Colonic mucosa (tissue), 4 donors: Measurements from ENCODE around the gene RHBG. TPM values are rescaled to one million over a fixed set of nuclear protein-coding genes. Genes with fewer than 3 reads are reported as not detected.
"Not testable (repeated sequence)": the region's sequence is repeated elsewhere in the genome, so short reads cannot be mapped to it uniquely, and the experiment has no call there.

ENCODE experiments used
- DNase-seq: peaks from one replicate; pipeline ENCODE4 v3.0.0-alpha.2; 2020
- H3K27ac ChIP-seq: fragments of 200-600 bp; one replicate; pipeline ENCODE4 v1.8.0; 2021
- H3K27me3 ChIP-seq: fragments of 200-600 bp; one replicate; pipeline ENCODE4 v1.8.0; 2021
- H3K36me3 ChIP-seq: fragments of 200-600 bp; one replicate; pipeline ENCODE4 v1.8.0; 2021
- H3K4me1 ChIP-seq: fragments of 200-600 bp; one replicate; pipeline ENCODE4 v1.8.0; 2021; ENCODE audit warnings: mild to moderate bottlenecking
- H3K4me3 ChIP-seq: fragments of 200-600 bp; one replicate; pipeline ENCODE4 v1.8.0; 2021
- H3K9ac ChIP-seq, 2 donors: one replicate each; pipeline ENCODE4 v1.7.0; 2013; ENCODE audit warnings: control low read depth in 2 of 2, low read depth in 2 of 2, low read length in 2 of 2
- H3K9me3 ChIP-seq: fragments of 200-600 bp; one replicate; pipeline ENCODE4 v1.8.0; 2021
- CTCF ChIP-seq: fragments of 200-600 bp; IDR thresholded peaks from one replicate; pipeline ENCODE4 v1.8.0; 2022; ENCODE audit warnings: antibody characterized with exemption, mild to moderate bottlenecking
- intact Hi-C: fragments of 100-400 bp; cut with DNase I; formaldehyde crosslinking; loops from one replicate; pipeline ENCODE4 v1.14.1; 2022
- total RNA-seq, 2 donors: library from RNA; stranded (reverse); fragmentation: NEBNext Ultra II Directional in 1 of 2; extraction: Animal tissue kit (Norgen Biotek cat#: 25700) in 1 of 2; gene quantifications; one replicate each; pipeline ENCODE4 v1.2.1, GENCODE V29; 2021
- donor health status: healthy.
- donor health status: DM: no; HTN: no; CAD: no.
- donor health status: DM: no; HTN: no; CAD: no.

Gene RHBG
- total RNA-seq, 2 donors from 2014 or later: 0.12 TPM; not detected in 1

GRCh38 chr1:156366378-156367166, 2.4 kb upstream of the RHBG start:
- Histone ChIP-seq H3K4me3 (no peak overlapping the region), H3K4me1 (no peaks in the 10 kb centered on the region), H3K27ac (no peak overlapping the region), H3K36me3 (no peaks in the 10 kb centered on the region), H3K9me3 (no peaks in the 10 kb centered on the region), H3K27me3 (no peaks in the 10 kb centered on the region), H3K9ac (no peak overlapping the region)
- DNase-seq: no peak
- intact Hi-C loops: no loop called here
- TF ChIP-seq CTCF: no peak

- Histone ChIP-seq H3K9ac (no peak overlapping the region), H3K4me3 (no peak overlapping the region), H3K36me3 (no peaks in the 10 kb centered on the region), H3K27ac (no peak overlapping the region), H3K9me3 (no peaks in the 10 kb centered on the region), H3K27me3 (no peaks in the 10 kb centered on the region), H3K4me1 (no peaks in the 10 kb centered on the region)
- intact Hi-C loops: no loop called here
- no peak for TF ChIP-seq CTCF
- DNase-seq: no peak
These were observed 1.4 kb upstream of the RHBG start for GRCh38 chr1:156367383-156368156.

GRCh38 chr1:156368157-156368658, 803 bp upstream of the RHBG start:
- no peaks in the 10 kb centered on the region for H3K27me3 ChIP-seq
- no peak overlapping the region for H3K9ac ChIP-seq
- intact Hi-C loops: no loop called here
- H3K4me3 ChIP-seq: no peak overlapping the region
- DNase-seq: no peak
- H3K27ac ChIP-seq: no peak overlapping the region
- no peaks in the 10 kb centered on the region for H3K4me1 ChIP-seq
- no peaks in the 10 kb centered on the region for H3K36me3 ChIP-seq
- no peaks in the 10 kb centered on the region for H3K9me3 ChIP-seq
- TF ChIP-seq CTCF: no peak

GRCh38 chr1:156369685-156370286, 775 bp downstream of the RHBG start:
- H3K4me3 ChIP-seq, H3K4me1 ChIP-seq: not testable (repeated sequence)

GRCh38 chr1:156371553-156372264, 2.7 kb downstream of the RHBG start:
- Histone ChIP-seq H3K4me1 (no peaks in the 10 kb centered on the region), H3K27me3 (no peaks in the 10 kb centered on the region), H3K9ac (no peak overlapping the region), H3K36me3 (no peaks in the 10 kb centered on the region), H3K9me3 (no peaks in the 10 kb centered on the region), H3K4me3 (no peak overlapping the region), H3K27ac (no peak overlapping the region)
- intact Hi-C loops: no loop called here
- no peak for DNase-seq
- TF ChIP-seq CTCF: no peak

More at GRCh38 chr1:156369685-156370286, 775 bp downstream of the RHBG start:
- DNase-seq, H3K27me3 ChIP-seq, H3K9me3 ChIP-seq, H3K27ac ChIP-seq, intact Hi-C loops, H3K36me3 ChIP-seq: not testable (repeated sequence)
- peak overlapping the region in 1 of 2 donors; percentile 41 for H3K9ac ChIP-seq
